Lower leg skin (tissue), 3 donors: ENCODE results near the gene ENPP3.

Experiments used
- POLR2A ChIP-seq, 2 donors: fragments of 450-650 bp; IDR thresholded peaks; one replicate each; pipeline ENCODE4 v1.6.1; 2016 to 2017; ENCODE audit warnings: antibody characterized with exemption in 2 of 2, mild to moderate bottlenecking in 1 of 2, moderate library complexity in 1 of 2
- TF ChIP-seq, protein P1 (sequence below), 3 donors: fragments of 450-650 bp; IDR thresholded peaks; one replicate each; pipeline ENCODE4 v1.5.1; 2016; ENCODE audit warnings: antibody characterized with exemption in 3 of 3, mild to moderate bottlenecking in 3 of 3, moderate library complexity in 2 of 3

DNA sequence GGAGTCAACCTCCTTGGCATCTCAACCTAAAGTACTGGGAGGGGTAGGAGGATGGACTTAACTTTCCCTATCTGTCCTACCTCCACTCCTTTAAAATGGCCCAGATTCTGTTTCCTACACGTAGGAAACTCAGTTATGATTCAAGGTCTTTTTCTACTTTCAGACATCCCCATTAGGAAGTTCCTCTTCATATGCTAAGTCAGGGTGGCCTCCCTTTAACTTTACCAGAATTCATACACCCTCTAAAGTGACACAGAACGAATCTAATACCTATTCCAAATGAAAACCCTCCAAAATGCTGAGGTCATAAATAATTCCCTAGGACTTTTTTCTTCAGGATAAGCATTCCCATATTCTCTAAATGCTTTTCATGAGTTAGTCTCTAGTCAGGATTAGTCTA is 48.5 kb upstream of the ENPP3 start:
- no peak for TF ChIP-seq POLR2A (IDR thresholded peaks at IDR 0.05)
- TF ChIP-seq, protein P1, sequence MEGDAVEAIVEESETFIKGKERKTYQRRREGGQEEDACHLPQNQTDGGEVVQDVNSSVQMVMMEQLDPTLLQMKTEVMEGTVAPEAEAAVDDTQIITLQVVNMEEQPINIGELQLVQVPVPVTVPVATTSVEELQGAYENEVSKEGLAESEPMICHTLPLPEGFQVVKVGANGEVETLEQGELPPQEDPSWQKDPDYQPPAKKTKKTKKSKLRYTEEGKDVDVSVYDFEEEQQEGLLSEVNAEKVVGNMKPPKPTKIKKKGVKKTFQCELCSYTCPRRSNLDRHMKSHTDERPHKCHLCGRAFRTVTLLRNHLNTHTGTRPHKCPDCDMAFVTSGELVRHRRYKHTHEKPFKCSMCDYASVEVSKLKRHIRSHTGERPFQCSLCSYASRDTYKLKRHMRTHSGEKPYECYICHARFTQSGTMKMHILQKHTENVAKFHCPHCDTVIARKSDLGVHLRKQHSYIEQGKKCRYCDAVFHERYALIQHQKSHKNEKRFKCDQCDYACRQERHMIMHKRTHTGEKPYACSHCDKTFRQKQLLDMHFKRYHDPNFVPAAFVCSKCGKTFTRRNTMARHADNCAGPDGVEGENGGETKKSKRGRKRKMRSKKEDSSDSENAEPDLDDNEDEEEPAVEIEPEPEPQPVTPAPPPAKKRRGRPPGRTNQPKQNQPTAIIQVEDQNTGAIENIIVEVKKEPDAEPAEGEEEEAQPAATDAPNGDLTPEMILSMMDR (IDR thresholded peaks at IDR 0.05) = no peak
